Measurements from ENCODE around the gene ARHGDIA.
A peak's percentile ranks its signal among the peaks of the same experiment; 100 is the strongest.
"Not testable (repeated sequence)": the region's sequence is repeated elsewhere in the genome, so short reads cannot be mapped to it uniquely, and the experiment has no call there.

Gene ARHGDIA

DNA sequence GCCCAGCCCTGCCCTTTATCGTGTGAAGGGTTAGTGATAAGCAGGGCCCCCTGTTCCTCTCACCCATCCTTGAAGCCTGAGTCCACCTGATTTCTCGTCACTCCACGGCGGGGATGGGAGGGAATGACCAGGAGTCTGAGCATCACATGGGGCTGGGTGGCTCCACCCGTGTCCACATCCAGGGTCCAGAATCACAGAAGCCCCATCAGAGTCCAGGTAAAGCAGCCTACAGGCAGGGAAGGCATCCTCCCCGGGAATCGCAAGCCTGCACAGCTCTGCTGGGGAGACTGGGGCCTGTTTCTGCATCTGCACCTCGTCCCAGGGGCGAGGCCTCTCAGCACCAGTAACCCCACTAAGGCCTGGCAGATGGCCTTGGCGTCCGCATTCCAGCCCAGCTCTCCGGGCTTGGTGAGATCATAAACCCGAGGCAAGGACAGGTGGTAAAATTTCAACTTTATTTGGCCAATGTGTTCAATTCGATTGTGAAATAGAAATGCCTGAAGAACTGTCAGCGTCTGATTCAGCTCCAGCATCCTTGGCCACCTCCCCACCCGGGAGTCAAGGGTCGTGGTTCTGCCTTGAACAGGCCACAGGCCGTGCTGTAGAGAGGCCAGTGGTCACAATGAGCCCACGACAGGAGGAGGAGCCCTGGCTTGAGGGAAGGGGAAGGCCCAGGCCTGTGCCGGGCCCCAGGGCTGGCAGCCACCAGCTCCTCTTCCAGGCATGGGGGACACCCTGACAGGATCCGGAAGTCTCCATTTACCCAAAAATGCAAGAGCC is 28.2 kb downstream of the ARHGDIA start:
- no peak for DNase-seq

DNA sequence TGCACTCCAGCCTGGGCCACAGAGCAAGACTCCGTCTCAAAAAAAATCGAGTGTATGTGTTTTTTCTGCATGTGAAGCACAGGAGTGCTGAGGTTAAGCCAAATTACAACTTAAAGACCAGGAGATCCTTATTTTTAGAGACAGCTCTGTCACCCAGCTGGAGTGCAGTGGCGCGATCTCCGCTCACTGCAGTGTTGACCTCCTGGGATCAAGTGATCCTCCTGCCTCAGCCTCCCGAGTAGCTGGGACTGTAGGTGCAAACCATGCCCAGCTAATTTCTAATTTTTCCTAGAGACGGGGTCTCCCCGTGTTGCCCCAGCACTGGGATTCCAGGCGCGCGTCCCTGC is 28.8 kb downstream of the ARHGDIA start:
- DNase-seq = no peak

DNA sequence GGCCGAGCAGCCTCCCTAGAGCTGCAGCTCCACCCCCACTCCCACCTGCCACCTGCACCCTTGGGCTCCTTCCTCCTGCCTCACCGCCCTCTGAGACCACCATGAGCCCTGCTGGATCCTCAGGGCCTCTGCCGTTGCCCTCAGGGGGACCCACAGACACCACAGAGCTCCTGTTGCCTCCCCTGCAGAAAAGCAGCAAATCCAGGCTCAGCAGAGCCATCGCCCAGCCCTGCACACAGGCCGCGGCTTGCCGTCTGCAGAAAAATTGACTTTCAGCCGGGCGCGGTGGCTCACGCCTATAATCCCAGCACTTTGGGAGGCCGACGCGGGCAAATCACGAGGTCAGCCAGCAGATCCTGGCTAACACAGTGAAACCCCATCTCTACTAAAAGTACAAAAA is 29.3 kb downstream of the ARHGDIA start:
- DNase-seq = no peak

DNA sequence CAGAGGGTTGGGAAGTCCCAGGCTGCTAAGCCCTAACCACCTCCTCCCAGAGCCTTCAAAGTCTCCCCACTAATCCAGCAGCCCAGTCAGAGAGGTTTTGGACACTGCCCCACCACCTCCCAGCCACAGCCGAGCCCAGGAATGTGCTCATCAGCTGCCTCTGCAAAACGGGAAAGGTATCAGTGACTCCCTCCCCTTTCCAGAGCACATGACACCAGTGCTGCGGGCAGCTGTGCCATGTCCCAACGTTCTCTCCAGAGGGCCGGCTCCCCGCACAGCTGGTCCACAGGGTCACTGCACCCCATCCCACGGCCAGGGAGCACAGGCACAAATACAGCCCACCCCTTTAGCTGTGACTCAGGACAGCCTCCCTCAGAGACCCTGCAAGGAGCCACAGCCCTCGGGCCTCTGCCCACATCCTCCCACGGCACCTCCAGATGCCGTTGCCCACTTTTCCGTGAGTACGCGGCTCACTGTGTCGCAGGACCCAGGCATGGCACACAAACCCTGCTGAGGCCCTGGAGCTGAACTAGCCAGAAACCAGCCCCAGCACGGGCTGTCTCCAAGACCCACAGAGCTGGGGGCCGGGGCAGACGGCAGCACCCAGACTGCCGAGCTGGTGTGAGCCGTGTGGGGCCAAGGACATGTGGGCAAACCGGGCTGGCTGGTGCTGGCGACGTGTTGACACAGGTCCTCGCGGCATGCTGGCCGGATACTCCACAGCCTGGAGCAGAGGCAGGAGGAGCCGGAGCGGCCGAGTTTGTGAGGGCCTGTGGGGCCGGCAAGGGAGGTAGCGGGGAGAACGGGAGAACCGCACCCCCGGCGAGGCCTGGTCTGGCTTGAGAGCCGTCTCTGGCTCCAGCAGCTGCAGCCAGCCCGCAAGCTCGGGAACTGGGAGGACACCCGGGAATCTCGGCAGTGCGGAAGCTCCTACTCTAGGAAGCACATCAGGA is 30.0 kb downstream of the ARHGDIA start:
- DNase-seq = no peak

DNA sequence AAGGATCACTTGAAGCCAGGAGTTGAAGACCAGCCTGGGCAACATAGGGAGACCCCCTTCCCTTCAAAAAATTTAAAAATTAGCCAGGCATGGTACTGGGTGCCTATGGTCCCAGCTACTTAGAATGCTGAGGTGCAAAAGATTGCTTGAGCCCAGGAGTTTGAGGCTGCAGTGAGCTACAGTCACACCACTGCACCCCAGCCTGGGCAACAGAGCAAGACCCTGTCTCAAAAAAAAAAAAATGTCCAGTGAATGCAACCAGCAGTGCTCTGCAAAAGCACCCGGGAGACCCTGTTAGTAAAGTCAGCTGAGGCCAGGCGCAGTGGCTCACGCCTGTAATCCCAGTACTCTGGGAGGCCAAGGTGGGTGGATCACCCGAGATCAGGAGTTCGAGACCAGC is 31.1 kb downstream of the ARHGDIA start:
- not testable (repeated sequence) for DNase-seq

DNA sequence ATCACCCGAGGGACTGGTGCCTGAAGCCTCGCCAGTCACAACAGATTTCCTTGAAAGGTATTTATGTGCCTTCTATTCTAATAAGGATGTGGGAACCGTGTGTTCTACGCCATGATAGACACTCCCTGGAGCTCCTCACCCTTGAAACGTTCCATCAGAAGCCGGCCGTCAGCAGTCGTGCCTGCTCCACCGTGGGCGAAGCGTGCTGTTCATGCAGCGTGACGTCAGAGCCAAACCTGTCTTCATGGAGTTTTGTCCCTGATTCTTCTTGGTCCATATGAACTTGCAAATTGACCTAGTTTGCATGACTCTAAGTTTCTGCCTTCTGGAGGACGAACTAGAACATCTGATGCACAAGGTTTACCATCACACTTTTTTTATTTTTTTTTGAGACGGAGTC is 31.8 kb downstream of the ARHGDIA start:
- no peak for DNase-seq

DNA sequence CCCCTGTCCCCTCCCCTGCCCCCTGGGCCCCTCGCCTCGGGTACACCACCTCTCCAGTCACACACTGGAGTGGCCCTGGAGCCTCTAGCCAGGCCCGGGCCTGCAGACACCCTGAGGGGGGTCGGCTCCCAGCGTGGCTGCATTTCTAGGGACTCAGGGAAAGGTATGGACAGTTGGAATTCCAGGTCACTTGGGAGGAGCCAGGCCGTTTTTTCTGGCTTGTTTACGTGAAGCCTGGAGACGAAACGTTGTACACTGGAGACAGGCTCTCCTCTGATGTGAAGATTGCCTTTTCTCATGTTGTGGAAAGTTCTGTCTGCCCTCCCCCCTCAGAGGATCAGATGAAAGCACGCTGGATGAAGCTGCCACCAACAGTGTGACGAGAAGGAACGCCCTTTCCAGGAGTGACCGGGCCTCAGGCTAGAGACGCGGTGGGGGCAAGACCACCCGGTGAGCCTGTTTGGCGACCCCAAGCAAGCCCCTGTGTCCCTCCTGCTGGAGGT is 32.3 kb downstream of the ARHGDIA start:
- DNase-seq = no peak

DNA sequence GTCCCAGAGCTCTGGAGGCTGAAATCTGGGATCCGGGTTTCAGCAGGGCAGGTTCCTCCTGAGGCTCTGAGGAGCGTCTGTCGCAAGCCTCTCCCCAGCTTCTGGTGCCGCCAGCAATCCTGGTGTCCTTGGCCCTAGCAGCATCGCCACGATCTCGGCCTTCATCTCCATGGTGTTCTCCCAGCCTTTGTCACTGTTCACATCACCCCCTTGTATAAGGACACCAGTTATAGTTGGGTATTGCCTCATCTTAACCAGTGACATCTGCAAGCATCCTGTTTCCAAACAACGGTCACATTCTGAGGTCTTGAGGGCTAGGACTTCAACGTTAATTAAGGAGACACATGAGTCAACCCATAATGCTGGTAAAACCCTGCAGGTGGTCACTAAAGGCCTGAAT is 33.5 kb downstream of the ARHGDIA start:
- no peak for DNase-seq

DNA sequence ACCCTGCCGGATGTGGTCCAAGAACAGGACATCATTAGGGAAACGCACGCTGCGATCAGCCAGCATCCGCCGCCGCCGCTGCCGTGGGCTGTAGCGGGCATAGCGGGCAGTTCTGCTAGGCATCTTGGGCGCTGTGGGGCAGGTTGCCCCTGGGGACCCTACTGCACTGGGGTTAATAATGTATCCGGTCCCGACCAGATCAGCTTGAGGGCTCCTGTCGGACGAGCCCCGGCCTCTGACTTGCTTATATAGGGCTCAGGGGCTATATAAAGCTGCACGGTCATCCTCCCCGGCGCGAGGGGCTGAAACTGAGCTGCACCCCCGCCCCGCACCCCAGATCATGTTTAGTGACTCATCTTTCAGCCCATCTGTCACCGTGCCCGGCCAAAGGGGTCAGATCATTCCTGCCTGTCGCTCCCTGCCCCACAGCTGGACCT is 36.3 kb downstream of the ARHGDIA start, which contains the start of gene PPP1R27:
PPP1R27 (minus strand) TSS at position 220 of the 437 bp plus-strand sequence; CDS start at position 123, 97 bp downstream.
- no peak for DNase-seq

DNA sequence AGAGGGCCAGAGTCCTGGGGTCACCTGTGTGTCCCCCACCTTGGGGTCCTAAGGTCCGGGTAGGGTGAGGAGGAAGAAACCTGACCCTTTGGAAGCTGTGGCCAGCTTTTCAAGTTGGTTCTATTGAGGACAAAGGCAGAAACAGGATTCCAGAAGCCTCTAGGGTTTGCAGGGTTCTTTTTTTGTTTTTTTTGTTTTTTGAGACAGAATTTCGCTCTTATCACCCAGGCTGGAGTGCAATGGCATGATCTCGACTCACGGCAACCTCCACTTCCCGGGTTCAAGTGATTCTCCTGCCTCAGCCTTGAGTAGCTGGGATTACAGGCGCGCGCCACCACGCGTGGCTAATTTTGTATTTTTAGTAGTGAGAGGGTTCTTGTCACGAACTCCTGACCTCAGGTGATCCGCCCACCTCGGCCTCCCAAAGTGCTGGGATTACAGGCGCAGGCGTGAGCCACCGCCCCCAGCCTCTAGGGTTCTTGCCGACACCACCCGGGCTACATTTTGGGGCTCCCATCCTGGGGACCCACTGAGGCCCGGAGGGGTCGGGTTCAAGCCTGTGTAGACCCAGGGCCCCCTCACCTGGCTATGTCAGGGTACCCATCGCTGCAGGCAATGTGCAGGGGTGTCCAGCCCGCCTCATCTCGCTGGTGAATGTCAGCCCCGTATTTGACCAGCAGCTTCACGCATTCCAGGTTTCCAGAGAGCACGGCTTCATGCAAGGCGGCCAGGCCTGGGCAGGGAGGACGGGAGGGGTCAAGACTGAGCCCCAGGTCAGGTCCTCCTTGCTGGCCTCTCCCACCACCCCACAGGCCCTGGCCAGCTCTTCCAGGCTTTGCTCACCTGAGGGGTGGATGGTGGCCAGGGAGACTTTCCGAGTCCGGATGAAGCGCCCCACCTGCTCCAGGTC is 37.0 kb downstream of the ARHGDIA start:
- DNase-seq = no peak

DNA sequence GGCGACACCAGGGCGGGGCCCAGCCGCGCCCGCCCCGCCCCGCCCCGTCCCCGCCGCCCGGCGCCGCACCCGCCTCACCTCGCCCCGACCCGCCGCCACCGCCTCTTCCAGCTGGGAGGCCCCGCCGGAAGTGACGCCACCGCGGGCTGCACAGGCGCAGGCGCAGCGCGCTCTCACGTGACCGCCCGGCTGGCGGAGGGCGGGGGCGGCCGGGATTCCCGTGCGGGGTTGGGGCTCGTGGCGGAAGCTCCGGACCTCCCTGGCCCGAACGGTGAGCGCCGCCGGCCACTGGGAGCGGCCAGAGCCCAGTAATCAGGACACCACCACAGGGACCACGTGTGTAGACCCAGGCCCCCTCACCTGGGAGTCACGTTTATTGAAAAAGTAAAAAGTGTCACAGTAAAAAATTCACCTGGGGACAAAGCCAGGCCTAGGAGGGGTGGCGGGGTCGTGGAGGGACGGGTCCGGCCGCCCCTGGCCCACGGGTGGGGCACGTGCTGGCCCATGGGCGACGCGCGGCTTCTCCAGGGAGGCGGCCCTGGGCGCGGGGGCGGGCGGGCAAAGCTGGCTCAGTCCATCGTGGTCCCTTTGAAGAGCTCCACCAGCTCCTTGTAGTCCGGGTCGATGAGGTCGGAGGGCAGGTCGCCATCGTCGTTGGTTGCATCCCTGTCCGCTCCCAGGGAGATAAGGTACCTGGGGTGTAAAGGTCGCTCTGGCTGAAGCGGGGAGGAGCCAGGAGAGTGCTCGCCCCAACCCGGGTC is 37.8 kb downstream of the ARHGDIA start, which contains the start of gene MCRIP1:
MCRIP1 (minus strand) TSS at position 132 of the 761 bp plus-strand sequence. CDS start 8,785 bp downstream, outside the sequence.
- peak; percentile 52 for DNase-seq

DNA sequence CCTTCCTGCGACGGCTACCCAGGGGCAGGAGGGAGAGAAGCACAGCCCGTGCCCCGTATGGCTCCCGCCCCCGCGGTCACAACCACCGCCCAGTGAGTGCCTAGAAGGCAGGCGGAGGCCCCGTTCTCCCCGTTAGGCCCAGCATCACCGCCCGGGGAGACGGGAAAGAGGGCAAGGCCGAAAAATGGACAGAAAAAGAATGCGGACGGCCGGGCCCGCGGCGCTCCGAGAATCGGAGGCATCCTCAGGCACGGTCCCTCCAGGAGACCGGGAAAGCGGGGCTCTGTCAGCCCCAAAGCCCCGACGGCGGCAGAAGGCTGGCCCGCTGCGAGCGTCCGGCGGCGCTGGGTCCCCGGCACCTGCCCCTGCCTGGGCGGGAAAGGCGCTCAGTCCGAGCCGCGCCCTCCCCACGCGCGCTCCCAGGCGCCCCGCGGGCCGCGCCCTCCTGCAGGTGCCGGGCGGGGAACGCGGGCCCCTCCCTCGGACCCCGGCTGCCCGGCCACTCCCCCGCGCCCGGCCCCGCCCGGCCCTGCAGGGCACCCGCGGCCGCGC is 38.5 kb downstream of the ARHGDIA start:
- DNase-seq = no peak

DNA sequence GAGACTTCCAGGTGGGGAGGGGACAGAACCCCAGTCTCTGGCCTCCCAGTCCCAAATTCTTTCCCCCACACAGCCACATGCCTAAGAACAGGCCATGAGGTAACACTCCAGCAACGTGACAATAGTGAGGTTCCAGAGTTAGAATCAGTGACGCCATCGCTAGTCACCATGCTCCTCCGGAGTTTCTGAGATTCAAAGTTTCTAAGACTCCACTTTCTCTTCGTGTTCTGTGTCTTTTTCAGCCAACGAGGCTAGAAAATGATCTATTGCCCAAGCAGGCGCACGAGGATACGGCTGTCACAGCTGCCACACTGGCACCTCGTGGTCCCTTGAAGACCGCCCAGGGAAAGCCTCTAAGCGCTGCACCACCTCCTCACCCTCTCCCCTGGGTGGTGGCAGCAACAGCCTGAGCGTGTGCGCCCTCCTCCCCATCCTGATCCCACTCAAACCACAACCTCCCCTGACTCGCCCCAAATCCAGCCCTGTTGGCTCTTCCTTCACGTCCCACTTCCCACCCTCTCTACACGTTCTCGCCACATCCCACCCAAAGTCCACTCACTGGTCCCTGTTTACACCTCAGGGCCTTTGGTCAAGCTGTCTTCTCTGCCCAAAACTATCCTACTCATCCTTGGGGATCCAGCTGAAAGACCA is 39.1 kb downstream of the ARHGDIA start:
- no peak for DNase-seq

DNA sequence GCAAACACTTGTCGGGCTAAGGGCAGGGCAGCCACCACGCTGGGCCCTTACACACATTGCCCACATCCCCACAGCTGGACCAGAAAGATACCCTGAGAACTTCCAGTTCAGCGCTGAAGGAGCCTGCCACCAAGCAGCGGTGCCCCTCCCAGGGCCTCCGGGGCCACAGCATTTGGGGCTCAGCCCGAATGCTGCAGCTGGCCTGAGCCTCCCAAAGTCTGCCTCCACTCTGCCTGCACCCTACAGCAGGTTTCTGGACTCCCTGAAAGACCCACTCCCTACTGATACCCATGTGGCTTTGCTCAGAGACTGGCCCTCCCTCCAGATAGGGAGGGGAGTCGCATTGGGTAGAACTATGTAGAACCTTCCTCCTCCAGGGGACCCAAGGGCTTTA is 39.6 kb downstream of the ARHGDIA start:
- DNase-seq = no peak

DNA sequence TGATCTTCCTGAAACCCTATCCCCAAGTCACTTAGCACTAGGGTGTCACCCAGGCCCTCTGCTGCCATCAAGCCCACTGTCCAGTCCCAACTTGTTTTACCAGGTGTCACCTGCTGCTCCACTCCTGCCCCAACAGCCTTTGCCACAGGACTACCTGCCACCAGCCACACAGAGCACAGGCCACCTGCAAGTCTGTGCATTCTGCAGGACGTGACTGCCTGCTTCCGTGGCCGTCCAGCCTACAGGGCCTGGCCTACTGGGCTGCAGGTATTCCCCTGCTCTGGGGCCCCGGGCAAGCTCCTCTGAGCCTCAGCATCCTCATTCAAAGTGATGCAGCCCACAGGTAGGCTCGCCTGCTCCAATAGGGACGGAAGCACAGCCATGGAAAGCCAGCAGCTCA is 41.3 kb downstream of the ARHGDIA start:
- DNase-seq = no peak

DNA sequence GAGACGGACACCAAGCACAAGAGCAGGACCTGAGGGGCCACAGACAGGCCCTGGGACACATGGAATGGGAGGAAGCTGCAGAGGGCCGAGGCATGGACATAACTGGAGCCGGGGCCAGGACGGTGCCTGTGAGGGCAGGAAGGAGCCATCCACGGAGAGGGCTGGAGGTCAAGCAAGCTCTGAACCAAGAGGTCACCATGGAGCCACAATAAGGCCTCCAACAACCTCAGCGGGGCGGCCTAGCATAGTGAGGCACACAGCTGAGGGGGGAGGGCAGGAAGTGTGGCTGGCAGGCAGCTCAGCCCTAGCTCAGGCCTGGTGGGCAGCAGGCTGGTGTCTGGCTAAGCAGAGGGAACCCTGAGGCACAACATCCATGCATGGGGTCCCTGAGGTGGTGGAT is 42.5 kb downstream of the ARHGDIA start:
- DNase-seq = no peak

DNA sequence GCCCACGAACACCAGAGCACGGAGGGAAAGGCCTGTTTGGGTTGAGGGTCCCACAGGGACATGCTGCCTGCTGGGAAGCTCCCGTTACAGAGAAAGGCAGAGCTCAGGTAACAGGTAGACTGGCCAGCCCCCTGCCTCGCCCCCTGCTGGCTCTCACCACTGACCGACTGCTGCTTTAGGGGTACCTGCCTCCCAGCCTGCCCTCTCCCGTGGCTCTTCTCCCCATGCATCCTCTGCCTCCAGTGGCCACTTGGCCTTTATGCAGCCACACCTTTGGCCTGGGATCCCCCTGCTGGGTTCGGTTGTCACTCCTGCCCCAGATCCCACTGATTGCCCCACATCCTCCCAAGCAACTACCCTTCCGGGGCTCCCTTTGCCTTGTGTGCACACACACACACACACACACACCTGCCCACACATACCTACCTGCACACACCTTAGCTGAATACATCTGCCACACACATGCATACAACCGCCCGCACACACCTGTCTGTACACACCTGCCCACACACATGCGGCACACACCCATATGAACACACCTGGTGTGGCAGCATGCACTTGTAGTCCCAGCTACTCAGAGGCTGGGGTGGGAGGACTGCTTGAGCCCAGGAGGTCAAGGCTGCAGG is 45.2 kb downstream of the ARHGDIA start:
- no peak for DNase-seq

DNA sequence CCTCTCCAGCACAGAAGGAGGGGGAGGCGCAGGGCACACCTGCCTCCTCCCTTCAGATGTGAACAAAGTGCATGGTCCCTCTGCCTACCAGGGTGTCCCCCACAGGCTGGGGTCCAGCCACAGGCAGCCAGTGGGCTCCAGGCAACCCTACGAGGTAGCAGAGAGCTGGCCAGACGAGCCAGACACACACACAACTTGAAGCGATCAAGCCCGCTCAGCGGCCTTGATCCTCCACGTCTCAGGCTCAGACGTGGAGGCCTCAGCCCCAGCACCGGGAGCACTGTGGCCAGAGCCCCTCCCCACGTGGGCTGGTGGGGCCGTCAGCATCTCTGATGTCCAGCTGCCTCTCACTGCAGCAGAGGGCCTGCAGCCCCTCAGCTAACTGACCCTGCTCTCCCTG is 46.5 kb downstream of the ARHGDIA start:
- DNase-seq = no peak

DNA sequence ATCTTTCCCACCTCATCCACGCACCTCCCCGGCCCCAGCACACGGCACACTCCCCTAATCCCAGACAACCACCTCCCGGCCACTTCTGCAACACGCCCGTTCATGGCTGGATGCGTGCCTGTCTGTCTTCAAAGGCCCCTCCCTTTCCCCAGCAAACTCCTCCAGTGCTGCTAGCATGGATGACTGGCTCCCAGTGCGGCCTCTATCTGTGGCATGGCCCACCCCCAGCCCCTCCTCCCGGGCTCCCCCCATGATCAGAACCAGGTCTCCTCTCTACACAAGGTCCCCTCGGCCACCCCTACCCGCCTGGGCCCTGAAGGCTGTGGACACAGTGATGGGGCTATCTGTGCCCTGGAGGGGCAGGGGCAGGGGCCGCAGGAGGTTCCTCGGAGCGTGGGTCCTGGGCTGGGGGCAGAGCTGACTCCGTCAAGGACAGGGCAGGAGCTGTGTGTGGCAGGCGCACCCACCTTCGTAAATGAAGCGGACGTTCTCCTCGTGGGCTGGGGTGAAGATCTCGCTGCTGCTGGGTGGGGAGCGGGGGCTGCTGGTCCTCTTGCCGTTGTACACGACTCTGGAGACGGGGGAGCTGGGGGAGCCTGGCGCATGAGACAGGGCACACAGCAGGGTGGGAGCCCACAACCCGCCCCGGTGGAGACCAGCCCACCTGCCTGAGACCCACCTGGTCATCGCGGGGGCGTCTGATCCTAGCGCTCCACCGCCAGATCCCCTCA is 47.2 kb downstream of the ARHGDIA start:
- no peak for DNase-seq

Data from cortex of kidney (tissue), 1 donor.